GM12892 (cell line): Measurements from ENCODE around the gene WDR59.

Experiments used
- DNase-seq: peaks from one replicate; pipeline ENCODE4 v3.0.0; 2011; ENCODE audit not compliant: insufficient read length
- FAIRE-seq: peaks from 2 replicates; lab custom pipeline; 2011; peaks lifted over from hg19 to GRCh38; lab: Jason Lieb, UNC
- POLR2A ChIP-seq: IDR thresholded peaks from 2 replicates; pipeline ENCODE4 v1.6.1; 2011; ENCODE audit warnings: low read depth, low read length, control low read depth
- POLR2AphosphoS5 ChIP-seq: IDR thresholded peaks from 2 replicates; pipeline ENCODE4 v1.6.1; 2011; ENCODE audit warnings: low read depth, low read length, control low read depth
- TAF1 ChIP-seq: IDR thresholded peaks from 2 replicates; pipeline ENCODE4 v1.6.1; 2011; ENCODE audit warnings: low read depth, mild to moderate bottlenecking, control low read depth, low read length, borderline replicate concordance

The WDR59 gene

GRCh38 chr16:74836111-74836671, 148.7 kb downstream of the WDR59 start:
- FAIRE-seq (no peak), DNase-seq (no peak)
- TF ChIP-seq POLR2A, result no peak
- TF ChIP-seq TAF1, result no peak
- no peak for TF ChIP-seq POLR2AphosphoS5

- FAIRE-seq (no peak), DNase-seq (no peak)
- TF ChIP-seq TAF1 (no peak), POLR2AphosphoS5 (no peak), POLR2A (no peak)
Measured at GRCh38 chr16:74832228-74832627, 152.7 kb downstream of the WDR59 start.

- TF ChIP-seq TAF1 (no peak), POLR2A (no peak), POLR2AphosphoS5 (no peak)
- FAIRE-seq (no peak), DNase-seq (no peak)
Measured at GRCh38 chr16:74831467-74831866, 153.5 kb downstream of the WDR59 start.

- TF ChIP-seq POLR2AphosphoS5 (no peak), POLR2A (no peak), TAF1 (no peak)
- FAIRE-seq (no peak), DNase-seq (no peak)
Measured at GRCh38 chr16:74830648-74831047, 154.3 kb downstream of the WDR59 start.

GRCh38 chr16:74829637-74830036, 155.3 kb downstream of the WDR59 start:
- FAIRE-seq (no peak), DNase-seq (no peak)

GRCh38 chr16:74825941-74826340, 159.0 kb downstream of the WDR59 start:
- no peak for DNase-seq
- TF ChIP-seq TAF1 (no peak), POLR2AphosphoS5 (no peak), POLR2A (no peak)
- no peak for FAIRE-seq

More at GRCh38 chr16:74829637-74830036, 155.3 kb downstream of the WDR59 start:
- no peak for TF ChIP-seq POLR2A
- no peak for TF ChIP-seq TAF1
- no peak for TF ChIP-seq POLR2AphosphoS5

- TF ChIP-seq TAF1, result no peak
- DNase-seq (no peak), FAIRE-seq (no peak)
Measured at GRCh38 chr16:74825016-74825415, 159.9 kb downstream of the WDR59 start.
